Measurements from ENCODE around the gene NLRP2B.

Gene NLRP2B

DNA sequence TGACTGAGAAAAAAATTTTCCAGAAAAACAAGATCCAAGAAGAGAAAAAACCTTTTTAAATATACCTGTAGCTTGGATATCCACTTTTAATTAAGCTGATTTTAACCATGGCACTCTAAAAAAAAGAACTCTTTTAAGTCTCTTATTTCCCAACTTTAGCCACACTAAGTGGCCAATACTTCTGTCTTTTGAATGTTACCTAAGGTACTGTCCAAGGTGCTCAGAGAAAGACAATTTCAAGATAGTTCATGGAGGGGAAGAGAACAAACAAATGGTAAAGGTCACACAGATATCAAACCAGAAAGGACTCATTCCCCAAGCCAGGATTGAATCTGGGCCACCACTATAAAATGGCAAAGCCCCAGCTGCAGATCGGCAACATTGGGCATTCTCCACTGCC lies 10.1 kb downstream of the NLRP2B start:
- TF ChIP-seq, protein P1, sequence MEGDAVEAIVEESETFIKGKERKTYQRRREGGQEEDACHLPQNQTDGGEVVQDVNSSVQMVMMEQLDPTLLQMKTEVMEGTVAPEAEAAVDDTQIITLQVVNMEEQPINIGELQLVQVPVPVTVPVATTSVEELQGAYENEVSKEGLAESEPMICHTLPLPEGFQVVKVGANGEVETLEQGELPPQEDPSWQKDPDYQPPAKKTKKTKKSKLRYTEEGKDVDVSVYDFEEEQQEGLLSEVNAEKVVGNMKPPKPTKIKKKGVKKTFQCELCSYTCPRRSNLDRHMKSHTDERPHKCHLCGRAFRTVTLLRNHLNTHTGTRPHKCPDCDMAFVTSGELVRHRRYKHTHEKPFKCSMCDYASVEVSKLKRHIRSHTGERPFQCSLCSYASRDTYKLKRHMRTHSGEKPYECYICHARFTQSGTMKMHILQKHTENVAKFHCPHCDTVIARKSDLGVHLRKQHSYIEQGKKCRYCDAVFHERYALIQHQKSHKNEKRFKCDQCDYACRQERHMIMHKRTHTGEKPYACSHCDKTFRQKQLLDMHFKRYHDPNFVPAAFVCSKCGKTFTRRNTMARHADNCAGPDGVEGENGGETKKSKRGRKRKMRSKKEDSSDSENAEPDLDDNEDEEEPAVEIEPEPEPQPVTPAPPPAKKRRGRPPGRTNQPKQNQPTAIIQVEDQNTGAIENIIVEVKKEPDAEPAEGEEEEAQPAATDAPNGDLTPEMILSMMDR (conservative IDR thresholded peaks at IDR 0.05; ENCODE audit: low read depth): no peak
- DNase-seq (ENCODE audit: low spot score): no peak
- no peak overlapping the region for H3K27ac ChIP-seq
- ChIA-PET CTCF (no interaction called here), POLR2A (ENCODE audit: low non-redundant PET) (no interaction called here)

DNA sequence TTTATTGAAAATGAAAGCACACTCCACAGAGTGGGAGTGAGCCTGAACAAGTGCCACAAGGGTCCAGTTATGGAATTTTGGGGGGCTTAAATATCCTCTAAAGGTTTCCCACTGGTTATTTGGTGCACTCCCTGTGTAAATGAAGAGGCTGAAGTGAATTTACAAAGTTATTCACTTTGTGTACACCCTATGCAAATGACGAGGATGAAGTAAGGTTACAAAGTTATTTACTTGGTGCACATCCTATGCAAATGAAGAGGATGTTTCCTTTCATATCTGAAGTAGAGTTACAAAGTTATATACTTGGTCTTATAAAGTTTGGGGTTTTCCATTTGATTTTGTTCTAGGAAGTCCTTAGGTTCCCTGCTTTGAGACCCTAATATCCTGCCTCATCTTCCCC lies 13.1 kb downstream of the NLRP2B start:
- CTCF ChIA-PET: no interaction called here
- TF ChIP-seq, protein P1 (conservative IDR thresholded peaks at IDR 0.05; ENCODE audit: low read depth): no peak
- no peak for DNase-seq (ENCODE audit: low spot score)
- no peak overlapping the region for H3K27ac ChIP-seq
- POLR2A ChIA-PET (ENCODE audit: low non-redundant PET): no interaction called here

DNA sequence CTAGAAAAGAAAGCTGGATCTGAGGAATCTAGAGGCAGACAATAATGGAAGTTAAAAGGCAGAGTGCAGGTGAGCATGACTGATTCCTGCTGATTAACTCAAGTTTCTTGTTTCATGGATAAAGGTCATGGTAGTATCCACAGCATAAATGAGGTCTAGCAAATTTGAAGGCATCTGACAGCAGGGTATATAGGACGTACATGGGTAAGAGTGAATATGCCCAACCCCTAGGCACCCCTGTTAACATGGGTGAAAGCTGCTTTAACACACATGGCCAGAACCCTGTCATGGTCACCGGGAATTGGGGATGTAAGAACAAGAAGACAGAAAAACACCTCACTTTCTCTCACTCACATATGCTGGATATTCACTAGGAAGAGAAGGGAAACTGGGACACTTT lies 25.0 kb downstream of the NLRP2B start:
- ChIA-PET POLR2A (ENCODE audit: low non-redundant PET) (no interaction called here), CTCF (no interaction called here)
- no peak overlapping the region for H3K27ac ChIP-seq
- DNase-seq (ENCODE audit: low spot score): no peak
- TF ChIP-seq, protein P1 (conservative IDR thresholded peaks at IDR 0.05; ENCODE audit: low read depth): no peak

DNA sequence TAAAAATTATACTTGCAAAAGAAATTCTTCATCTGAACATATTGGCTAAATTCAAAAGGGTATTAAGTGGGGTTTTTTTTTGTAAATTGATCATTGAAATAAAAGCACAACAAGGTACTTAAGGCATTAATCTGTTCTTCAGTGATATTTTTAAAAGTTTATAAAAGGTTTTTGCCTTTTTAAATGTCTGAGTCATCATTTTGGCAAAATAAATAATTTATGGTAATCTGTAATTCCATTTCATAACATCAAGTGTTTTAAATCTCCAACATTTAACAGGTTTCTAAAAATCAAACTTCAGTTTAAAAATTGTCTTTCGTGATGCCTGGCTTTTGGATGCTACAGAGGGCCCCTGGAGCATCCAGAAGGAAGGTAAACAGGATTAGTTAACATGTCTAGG lies 27.4 kb downstream of the NLRP2B start:
- H3K27ac ChIP-seq: no peak overlapping the region
- TF ChIP-seq, protein P1 (conservative IDR thresholded peaks at IDR 0.05; ENCODE audit: low read depth): no peak
- POLR2A ChIA-PET (ENCODE audit: low non-redundant PET): no interaction called here
- CTCF ChIA-PET: no interaction called here
- no peak for DNase-seq (ENCODE audit: low spot score)

DNA sequence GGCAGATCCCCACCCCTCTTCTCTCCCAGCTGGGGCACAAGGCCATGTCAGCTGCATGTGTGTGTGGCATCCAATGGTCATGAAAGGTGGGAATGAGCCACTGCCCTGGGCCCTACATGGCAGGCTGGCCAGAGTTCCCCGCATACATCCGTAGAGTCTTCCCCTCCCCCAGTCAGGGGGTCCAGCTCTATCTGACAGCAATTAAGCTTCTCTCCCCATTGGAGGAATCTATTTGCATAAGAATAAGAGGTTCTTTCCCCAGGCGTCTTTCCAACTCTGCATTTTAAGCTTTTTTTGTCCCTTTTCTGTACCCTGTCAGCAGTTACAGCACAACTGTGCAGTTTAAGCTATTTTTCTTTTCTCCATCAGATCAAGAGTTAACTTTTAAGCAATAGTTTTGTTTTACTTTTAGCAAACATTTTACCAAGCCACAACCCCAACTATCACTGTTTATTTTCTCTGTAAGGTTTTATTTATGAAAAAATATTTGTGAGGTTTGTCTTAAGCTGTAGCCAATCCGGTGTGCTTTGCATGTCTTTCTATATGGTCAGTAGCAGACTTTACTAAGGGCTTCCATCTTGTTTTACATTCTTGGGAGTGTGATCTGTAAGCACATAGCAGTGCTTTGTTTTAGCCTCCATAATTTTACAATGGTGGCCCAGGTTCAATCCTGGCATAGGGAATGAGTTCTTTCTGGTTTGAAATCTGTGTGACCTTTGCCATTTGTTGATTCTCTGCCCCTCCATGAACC lies 28.7 kb downstream of the NLRP2B start:
- DNase-seq (ENCODE audit: low spot score): no peak
- ChIA-PET CTCF (no interaction called here), POLR2A (ENCODE audit: low non-redundant PET) (no interaction called here)
- no peak overlapping the region for H3K27ac ChIP-seq
- TF ChIP-seq, protein P1 (conservative IDR thresholded peaks at IDR 0.05; ENCODE audit: low read depth): no peak

DNA sequence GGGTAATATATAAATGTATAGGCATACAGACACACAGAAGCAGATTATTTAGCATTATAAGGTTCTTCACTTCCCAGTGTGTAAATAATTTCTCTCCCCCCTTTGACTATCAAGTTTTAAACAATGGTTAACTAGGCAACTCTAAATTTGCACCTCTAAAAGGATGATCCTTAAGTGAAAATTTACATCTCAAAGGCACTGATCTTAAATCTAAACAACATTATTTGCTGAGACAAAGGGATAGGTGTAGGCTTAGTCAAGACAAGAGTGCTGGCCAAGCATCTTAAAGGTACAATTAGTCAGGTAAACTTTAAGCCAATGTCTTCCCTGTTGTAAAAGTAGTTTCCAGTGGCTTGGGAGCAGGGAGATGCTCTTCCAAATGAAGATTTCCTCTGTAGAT lies 33.0 kb downstream of the NLRP2B start:
- TF ChIP-seq, protein P1 (conservative IDR thresholded peaks at IDR 0.05; ENCODE audit: low read depth): no peak
- H3K27ac ChIP-seq: no peak overlapping the region
- DNase-seq (ENCODE audit: low spot score): no peak
- CTCF ChIA-PET: no interaction called here
- POLR2A ChIA-PET (ENCODE audit: low non-redundant PET): no interaction called here
